ENCODE data around the gene PDCD6IP.

The PDCD6IP gene

DNA sequence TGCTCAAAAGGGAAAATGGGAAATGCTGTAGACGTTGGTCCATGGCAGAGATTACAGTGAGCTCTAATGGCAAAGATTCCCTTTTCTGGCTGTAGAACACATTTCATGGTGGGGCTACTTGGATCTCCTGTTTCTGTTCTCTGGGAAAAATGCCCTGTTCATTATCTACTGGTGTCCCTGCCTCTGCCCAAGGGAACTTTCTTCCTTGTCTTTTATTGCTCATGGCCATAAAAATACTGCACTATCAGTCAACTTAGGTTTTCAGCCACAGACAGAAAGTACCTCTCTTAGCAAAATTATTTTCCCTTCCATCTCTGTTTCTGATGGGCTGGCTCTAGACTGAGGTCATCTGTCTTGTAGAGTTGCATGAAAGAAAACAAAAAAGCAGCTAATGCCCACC is 98.9 kb downstream of the PDCD6IP start:
- no peak for DNase-seq (ENCODE audit: low read depth)

DNA sequence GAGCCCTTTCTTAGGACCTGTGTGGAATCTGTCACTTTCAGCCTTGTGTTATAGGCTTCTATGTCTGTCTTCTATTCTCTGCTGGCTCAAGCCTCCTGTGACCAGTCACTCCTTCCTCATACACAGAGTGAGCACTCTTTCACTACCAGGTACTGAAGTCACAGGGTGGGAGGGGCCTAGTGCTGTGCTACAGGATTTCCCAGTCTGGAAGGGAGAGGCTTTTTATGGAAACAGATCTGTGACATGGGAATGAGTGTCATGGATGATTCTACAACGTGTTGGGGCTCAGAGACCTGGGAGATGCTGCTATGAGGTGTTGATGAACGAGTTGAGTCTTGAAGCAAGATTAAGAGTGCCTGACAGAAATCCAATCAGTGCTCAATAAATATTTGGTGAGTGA is 100.5 kb downstream of the PDCD6IP start:
- DNase-seq (ENCODE audit: low read depth): no peak

- DNase-seq (ENCODE audit: low read depth): no peak
These were observed 102.0 kb downstream of the PDCD6IP start for GRCh38 chr3:33900440-33900808.

DNA sequence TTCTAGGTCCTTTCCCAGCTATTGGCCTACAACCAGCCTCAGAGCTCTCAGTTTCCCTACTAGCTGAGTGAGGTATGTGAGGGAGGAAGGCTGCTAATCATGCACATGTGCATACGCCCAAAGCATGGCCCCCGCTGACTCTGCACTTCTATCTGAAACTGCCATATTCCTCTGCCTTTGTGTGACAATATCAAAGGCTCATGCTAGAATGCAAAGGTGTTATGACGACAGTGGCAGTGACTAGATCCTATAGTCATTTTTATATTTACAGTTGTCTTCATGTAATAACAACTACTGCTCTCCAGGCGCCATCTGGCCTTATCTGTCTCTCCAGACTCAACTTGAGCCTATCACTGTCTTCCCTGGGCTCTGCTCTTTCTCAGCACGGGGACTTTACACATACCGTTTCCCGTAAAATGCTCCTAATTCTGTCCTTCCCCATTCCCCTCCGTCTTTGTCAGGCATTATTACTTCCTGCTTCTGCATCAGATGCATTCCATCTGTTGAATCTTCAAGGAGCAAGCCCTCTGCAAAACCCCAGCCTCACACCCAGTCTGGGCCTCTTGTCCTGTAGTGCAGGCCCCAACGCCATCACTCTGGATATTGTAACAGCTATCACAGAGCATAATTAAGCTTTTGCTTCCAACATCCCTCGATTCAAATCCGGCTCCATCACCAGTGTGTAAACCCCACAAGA is 102.5 kb downstream of the PDCD6IP start:
- DNase-seq (ENCODE audit: low read depth): no peak

- DNase-seq (ENCODE audit: low read depth): no peak
These were observed 103.6 kb downstream of the PDCD6IP start for GRCh38 chr3:33901862-33902563.

DNA sequence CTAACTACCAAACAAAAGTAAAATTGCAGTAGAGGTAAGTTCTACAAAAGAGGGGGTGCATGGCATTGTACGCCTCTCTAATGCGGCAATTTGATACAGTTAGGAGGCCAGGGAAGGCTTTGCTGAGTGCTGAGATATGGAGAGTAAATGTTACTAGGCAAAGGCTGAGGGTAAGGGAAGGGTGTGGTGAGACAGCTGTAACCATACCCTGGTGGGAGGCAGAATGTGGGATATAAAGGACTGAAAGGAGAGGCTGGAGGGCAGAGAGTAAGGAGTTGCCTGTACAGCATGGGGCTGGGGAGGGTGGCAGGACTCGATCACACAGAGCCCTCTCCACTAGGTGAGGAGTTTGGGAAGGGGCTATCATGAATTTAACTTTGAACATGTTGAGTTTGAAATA is 106.3 kb downstream of the PDCD6IP start:
- DNase-seq (ENCODE audit: low read depth): no peak

DNA sequence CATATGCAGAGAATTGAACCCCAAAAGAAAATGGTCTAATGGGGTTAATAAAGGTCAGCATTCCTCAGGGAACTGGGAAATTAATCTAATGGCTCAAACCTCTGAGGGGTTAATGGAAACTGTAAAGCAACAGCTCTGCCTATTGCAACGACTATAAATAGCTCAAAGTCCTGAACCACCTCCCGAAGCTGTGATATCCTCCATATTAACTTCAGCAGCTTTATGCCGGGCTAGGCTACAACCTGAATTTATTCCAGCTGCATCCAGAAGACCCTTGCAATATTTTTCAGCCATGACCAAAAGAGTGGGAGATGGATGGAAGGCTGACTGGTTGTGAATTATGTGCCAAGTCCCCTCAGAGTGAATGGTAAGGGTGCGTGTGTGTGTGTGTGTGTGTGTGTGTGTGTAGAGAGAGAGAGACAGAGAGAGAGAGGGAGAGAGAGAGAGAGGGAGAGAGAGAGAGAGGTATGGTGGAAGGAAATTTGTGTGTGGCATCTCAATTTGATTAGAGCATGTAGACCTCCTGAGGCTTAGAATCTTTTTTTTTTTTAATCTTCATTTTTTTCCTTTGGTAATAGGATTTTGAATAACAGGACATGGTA is 109.9 kb downstream of the PDCD6IP start:
- no peak for DNase-seq (ENCODE audit: low read depth)

GRCh38 chr3:33909547-33909946 is 111.1 kb downstream of the PDCD6IP start:
- no peak for DNase-seq (ENCODE audit: low read depth)

DNA sequence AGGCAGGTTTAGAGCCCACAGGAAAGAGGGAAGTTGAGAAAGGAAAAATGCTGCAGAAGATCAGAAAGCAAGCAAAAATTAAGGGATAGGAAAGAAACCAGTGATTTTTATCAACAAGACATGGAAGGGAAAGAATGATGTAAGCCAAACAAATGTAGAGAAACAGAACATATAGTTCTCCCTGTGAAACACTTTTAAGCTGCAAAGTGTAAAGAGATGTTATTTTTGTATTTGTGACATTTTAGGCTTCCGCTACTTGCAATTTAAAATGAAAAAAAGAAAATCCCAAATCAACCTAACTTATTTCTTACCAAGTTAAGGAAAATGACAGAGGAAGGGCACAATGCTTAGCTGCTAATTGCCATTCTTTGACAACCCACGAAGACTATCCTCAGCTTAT is 111.6 kb downstream of the PDCD6IP start:
- DNase-seq (ENCODE audit: low read depth): no peak

DNA sequence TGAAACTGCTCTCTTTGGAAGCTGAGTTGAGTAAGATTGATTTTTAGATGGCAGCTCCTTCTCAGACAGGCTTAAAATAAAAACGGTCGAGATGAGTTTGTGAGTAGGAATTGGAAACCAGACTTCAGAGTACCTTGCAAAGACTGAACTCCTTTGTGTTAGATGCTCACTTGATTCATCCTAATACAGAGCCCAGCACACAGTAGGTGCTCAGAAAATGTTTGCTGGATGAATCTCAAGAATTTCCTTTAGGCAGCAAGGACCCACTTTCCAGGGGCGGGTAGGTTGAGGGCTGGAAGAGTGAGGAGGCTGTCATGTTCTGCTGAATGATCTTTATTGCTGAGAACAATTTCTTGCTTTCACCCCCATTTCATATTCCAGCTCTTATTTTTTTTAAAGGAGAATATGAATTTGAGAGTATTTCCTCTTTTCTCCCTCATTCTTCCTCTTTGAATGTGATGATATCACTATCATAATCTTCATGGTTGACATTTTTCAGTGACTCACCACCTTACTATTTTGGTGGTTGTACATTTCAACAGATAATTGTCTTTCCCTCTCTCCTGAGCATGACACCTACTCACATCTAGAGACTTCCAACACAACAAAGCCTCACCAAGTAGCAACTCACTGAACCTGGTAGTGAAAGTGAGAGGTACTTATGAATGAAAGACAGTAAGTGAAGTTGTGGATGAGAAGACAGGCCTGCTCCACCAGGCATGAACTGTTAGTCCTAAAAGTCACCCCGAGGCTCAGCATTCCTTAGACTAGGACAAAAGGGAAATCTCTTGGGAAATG is 113.3 kb downstream of the PDCD6IP start:
- no peak for DNase-seq (ENCODE audit: low read depth)

DNA sequence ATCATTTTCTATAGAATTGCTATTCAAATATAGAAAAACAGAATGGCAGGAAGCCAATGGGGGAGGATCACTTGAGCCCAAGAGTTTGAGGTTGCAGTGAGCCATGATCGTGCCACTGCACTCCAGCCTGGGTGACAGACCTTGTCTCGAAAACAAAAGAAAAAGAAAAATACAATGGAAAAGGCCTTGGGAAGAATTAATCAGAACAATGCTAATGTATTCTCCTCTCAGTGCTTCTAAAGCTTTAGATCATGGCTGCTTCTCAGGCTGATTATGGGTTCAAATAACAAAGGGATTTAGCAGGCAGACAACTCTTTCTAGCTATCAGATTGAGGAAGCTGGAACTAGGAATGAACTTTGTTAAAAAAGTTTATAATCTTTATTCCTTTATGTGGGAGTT is 115.8 kb downstream of the PDCD6IP start:
- DNase-seq (ENCODE audit: low read depth): no peak

- no peak for DNase-seq (ENCODE audit: low read depth)
These were observed 116.4 kb downstream of the PDCD6IP start for GRCh38 chr3:33914731-33915379.

- no peak for DNase-seq (ENCODE audit: low read depth)
These were observed 117.5 kb downstream of the PDCD6IP start for GRCh38 chr3:33915796-33916546.

DNA sequence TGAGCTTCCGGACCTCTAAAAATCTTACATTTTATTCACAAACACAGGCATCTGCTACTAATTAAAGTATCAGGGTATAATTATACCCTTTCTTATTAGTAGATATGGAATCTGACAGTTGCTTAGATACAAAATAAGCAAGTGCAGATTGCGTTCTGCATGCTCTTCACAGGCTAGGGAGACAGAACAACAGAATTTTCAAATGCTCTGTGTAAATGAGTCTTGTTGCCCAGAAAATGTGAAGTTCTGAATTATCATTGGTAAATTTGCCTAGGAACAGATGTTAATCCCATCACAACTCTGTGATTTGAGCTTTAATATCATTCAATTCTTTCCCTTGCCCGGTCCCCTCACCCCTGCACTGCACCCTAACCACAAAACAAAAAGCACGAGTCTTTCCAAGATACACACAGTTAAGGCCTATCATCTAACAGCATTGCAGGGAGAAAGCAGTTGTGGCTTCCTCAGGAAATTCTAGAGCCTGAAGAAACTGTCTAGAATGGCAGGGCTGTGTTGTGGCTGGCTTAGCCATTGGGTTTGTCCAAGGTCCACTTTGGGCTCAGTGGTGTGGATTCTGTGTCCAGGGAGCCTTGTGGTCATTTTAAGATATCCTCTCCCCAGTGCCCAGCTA is 119.8 kb downstream of the PDCD6IP start:
- no peak for DNase-seq (ENCODE audit: low read depth)

All from stimulated activated CD8-positive, alpha-beta memory T cell treated with anti-CD3 and anti-CD28 coated beads, Interleukin-15, amount 100 ng/mL, for 24 hours (primary cell).